Astrocyte (in vitro differentiated cells and primary cell): ENCODE measurements around the gene HBA2.

ENCODE experiments used
- CTCF ChIP-seq: IDR thresholded peaks from 2 replicates; pipeline ENCODE4 v1.5.1; 2011; ENCODE audit warnings: low read depth, mild to moderate bottlenecking, inconsistent platforms, low read length, moderate library complexity; ENCODE audit not compliant: insufficient read depth
- EZH2 ChIP-seq: IDR thresholded peaks from 2 replicates; pipeline ENCODE4 v1.6.1; 2012; ENCODE audit warnings: mild to moderate bottlenecking, low read length, inconsistent platforms; ENCODE audit not compliant: insufficient read depth

- TF ChIP-seq CTCF: no peak
- TF ChIP-seq EZH2: no peak
Measured at GRCh38 chr16:167122-167690, 5.5 kb upstream of the HBA2 start.
